Stimulated activated CD4-positive, alpha-beta T cell treated with anti-CD3 and anti-CD28 coated beads, TNF-alpha, amount 100 ng/mL, for 4 hours (primary cell): ENCODE data around the gene IMMP2L.

ENCODE experiments used
- DNase-seq, 3 experiments: peaks; one replicate each; pipeline ENCODE4 v3.0.0-alpha.2; 2020; ENCODE audit warnings: low read depth in 3 of 3

The IMMP2L gene

GRCh38 chr7:111030336-111030735, 532.0 kb downstream of the IMMP2L start:
- DNase-seq = no peak

- DNase-seq = peak in 1 of 3 experiments; percentile 29
These were observed 532.6 kb downstream of the IMMP2L start for GRCh38 chr7:111029574-111030251.

GRCh38 chr7:111029141-111029572, 533.1 kb downstream of the IMMP2L start:
- DNase-seq = no peak

GRCh38 chr7:111027396-111027795, 534.9 kb downstream of the IMMP2L start:
- DNase-seq = no peak

- no peak for DNase-seq
These were observed 535.5 kb downstream of the IMMP2L start for GRCh38 chr7:111026806-111027205.

GRCh38 chr7:111026343-111026742, 535.9 kb downstream of the IMMP2L start:
- DNase-seq = no peak

- DNase-seq = no peak
These were observed 537.3 kb downstream of the IMMP2L start for GRCh38 chr7:111025006-111025405.

- DNase-seq = no peak
These were observed 543.1 kb downstream of the IMMP2L start for GRCh38 chr7:111018960-111019736.

- DNase-seq = no peak
These were observed 543.8 kb downstream of the IMMP2L start for GRCh38 chr7:111018447-111018846.

- no peak for DNase-seq
These were observed 548.2 kb downstream of the IMMP2L start for GRCh38 chr7:111014079-111014478.

- DNase-seq = peak in 1 of 3 experiments; percentile 11
These were observed 549.3 kb downstream of the IMMP2L start for GRCh38 chr7:111012799-111013675.

- DNase-seq = no peak
These were observed 550.1 kb downstream of the IMMP2L start for GRCh38 chr7:111012149-111012548.

GRCh38 chr7:111011520-111011919, 550.8 kb downstream of the IMMP2L start:
- DNase-seq = no peak

GRCh38 chr7:111010798-111011197, 551.5 kb downstream of the IMMP2L start:
- no peak for DNase-seq

- no peak for DNase-seq
These were observed 552.7 kb downstream of the IMMP2L start for GRCh38 chr7:111009526-111010040.

- no peak for DNase-seq
These were observed 555.6 kb downstream of the IMMP2L start for GRCh38 chr7:111006691-111007090.

GRCh38 chr7:111006040-111006439, 556.3 kb downstream of the IMMP2L start:
- no peak for DNase-seq

GRCh38 chr7:111005445-111005844, 556.8 kb downstream of the IMMP2L start:
- DNase-seq = no peak

- no peak for DNase-seq
These were observed 557.9 kb downstream of the IMMP2L start for GRCh38 chr7:111004310-111004901.

- no peak for DNase-seq
These were observed 558.4 kb downstream of the IMMP2L start for GRCh38 chr7:111003883-111004282.
